PFSK-1 (cell line): ENCODE data around the gene FKBP14.

ENCODE experiments used
- POLR2AphosphoS5 ChIP-seq: IDR thresholded peaks from 2 replicates; pipeline ENCODE4 v1.6.1; 2012; ENCODE audit warnings: low read depth, mild to moderate bottlenecking, control low read depth, low read length, moderate library complexity
- REST ChIP-seq, 2 experiments: IDR thresholded peaks; 2 replicates each; pipeline versions ENCODE4 v1.6.1 to v1.8.0; 2011 to 2012; ENCODE audit warnings: low read depth in 2 of 2, low read length in 2 of 2, control low read depth in 1 of 2, inconsistent platforms in 1 of 2, mild to moderate bottlenecking in 1 of 2, moderate library complexity in 1 of 2; ENCODE audit not compliant: insufficient read depth in 1 of 2
- SIN3A ChIP-seq: IDR thresholded peaks from 2 replicates; pipeline ENCODE4 v1.6.1; 2012; ENCODE audit warnings: mild to moderate bottlenecking, low read length, moderate library complexity, borderline replicate concordance; ENCODE audit not compliant: insufficient read depth
- TAF1 ChIP-seq: IDR thresholded peaks from 2 replicates; pipeline ENCODE4 v1.6.1; 2012; ENCODE audit warnings: low read length, control low read depth, borderline replicate concordance; ENCODE audit not compliant: insufficient read depth

- TF ChIP-seq REST (IDR thresholded peaks at IDR 0.05; ENCODE audit: insufficient read depth in 1 of 2, low read depth in 2 of 2, low read length in 2 of 2) (no peak), POLR2AphosphoS5 (no peak), TAF1 (no peak), SIN3A (no peak)
These were observed 30.9 kb downstream of the FKBP14 start for GRCh38 chr7:29995652-29996051.
